T-helper 1 cell treated with Interleukin-12 subunit alpha and Interleukin-12 subunit beta and Interleukin-4 antibody, amounts not matched to agents 30 ng/mL and 1 ng/mL, for 36 hours (primary cell): ENCODE results near the gene TPTE. TPM values are rescaled to one million over a fixed set of nuclear protein-coding genes. Genes with fewer than 3 reads are reported as not detected.
"Not testable (repeated sequence)": the region's sequence is repeated elsewhere in the genome, so short reads cannot be mapped to it uniquely, and the experiment has no call there.

ENCODE experiments used
- intact Hi-C: fragments of 100-400 bp; cut with micrococcal nuclease; formaldehyde crosslinking; loops from one replicate; pipeline ENCODE4 v1.15.1; 2024
- total RNA-seq: library from RNA; stranded (reverse); gene quantifications from 2 replicates; pipeline ENCODE4 v1.2.3, GENCODE V29; 2022

TPTE gene
- total RNA-seq, 1 donor from 2014 or later = not detected

DNA sequence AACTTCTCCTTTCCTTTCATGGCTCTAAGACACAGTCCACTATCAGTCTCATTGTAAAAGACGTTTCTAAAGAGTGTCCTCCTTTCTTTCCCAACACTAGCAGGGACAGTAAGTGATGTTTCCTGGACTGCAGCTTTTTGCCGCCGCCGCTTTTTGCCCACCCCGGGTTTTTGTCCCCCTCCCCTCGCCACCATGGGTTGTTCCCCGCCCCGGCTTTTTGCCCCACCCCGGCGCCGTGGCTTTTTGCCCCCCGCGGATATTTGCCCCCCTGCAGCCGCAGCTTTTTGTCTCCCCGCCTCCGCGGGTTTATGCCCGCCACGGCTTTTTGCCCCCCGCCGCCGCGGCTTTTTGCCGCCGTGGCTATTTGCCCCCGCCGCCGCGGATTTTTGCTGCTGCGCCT is 95.2 kb downstream of the TPTE start:
- intact Hi-C loops = no loop called here

DNA sequence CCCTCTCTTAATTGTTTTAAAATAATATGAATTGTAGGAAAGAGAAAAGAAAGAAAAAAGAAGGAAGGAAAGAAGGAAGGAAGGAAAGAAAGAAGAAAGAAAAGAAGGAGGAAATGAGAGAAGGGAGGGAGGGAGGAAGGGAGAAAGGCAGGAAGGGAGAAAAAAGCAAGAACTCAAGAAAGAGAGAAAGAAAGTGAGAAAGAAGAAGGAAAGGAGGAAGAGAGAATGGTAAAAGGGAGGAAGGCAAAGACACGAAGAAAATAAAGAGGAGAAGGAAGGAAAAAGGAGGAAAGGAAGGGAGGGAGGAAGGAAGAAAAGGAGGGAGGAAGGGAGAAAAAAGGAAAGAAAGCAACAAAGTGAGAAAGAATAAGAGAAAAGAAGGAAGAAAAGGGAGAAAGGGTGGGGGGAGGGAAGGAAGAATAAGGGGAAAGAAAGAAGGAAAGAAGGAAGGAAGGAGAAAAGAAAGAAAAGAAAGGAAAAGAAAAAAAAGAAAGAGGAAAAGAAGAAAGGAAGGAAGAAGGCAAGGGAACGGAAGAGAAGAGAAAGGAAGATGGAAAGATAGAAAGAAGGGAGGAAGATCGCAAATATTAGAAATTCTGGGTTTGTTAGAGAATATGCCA is 95.9 kb downstream of the TPTE start:
- intact Hi-C loops = not testable (repeated sequence)

- intact Hi-C loops = no loop called here
Measured at GRCh38 chr21:10627316-10627863, 106.0 kb downstream of the TPTE start.

GRCh38 chr21:10629239-10629638 is 107.9 kb downstream of the TPTE start:
- intact Hi-C loops = not testable (repeated sequence)

DNA sequence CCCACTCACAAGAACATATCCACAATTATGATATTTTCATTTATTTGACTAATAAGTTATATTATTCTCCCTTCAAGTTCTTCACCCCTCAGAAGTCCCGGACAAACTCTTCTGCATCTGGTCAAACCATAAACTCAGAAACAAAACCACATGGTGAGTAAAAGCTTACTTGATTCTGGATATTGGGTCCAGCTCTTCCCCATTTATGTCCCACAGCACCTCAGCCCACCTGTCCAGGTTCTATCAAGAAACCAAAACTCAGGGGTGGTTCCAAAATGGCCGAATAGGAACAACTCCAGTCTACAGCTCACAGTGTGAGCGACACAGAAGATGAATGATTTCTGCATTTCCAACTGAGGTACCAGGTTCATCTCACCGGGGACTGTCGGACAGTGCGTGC is 109.4 kb downstream of the TPTE start:
- intact Hi-C loops = not testable (repeated sequence)

DNA sequence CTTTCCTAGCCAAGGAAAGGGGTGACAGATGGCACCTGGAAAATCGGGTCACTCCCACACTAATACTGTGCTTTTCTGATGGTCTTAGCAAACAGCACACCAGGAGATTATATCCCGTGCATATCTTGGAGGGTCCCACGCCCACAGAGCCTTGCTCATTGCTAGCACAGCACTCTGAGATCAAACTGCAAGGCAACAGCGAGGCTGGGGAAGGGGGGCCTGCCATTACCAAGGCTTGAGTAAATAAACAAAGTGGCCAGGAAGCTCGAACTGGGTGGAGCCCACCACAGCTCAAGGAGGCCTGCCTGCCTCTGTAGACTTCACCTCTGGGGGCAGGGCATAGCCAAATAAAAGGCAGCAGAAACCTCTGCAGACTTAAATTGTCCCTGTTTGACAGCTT is 109.9 kb downstream of the TPTE start:
- intact Hi-C loops = not testable (repeated sequence)

DNA sequence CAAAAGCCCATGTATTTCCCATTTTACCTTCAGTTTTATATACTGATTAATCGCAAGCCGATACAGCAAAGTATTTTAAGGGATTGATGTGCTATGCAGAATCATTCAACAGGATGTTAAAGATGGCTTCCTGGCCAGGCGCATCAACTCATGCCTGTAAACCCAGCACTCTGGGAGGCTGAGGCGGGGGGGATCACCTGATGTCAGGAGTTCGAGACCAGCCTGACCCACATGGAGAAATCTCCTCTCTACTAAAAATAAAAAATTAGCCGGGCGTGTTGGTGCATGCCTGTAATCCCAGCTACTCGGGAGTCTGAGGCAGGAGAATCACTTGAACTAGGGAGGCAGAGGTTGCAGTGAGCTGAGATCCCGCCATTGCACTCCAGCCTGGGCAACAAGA is 116.8 kb downstream of the TPTE start:
- intact Hi-C loops = not testable (repeated sequence)

DNA sequence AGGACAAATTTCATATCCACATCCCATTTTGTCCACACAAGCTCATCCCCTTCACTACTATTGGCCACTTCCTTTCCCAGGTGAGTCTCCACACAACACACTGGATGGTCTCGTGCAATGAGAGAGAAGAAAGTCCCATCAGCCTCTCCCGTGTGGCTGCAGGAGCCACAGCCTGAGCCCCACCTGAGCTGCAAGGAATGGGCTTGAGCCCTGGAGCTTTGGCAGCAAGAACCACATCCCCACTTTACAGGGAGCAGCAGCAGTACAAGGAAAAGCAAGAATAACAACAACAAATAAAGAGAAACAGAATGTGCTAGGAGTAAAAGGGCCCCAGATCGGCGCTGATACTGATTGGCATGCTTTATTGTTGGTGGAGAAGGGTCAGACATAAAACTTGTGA is 117.7 kb downstream of the TPTE start:
- intact Hi-C loops = no loop called here

DNA sequence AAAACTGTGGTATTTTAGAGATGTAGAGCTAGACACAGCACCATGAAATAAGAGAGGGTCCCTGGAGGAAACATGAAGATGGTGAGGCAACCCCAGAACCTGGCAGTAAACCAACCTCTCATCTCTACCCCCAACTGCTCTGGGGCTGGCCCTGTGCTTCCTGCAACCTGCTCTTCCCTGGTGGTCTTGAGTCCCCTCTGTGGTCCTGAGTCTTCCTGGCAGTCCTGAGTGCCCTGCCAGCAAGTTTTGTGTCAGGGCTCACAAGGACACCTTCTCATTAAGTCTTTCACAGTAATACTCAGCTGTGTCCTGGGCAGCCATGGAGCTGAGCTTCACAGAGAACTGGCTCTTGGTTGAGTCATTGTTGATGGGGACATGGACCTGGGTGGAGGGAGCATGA is 118.4 kb downstream of the TPTE start:
- intact Hi-C loops = not testable (repeated sequence)

DNA sequence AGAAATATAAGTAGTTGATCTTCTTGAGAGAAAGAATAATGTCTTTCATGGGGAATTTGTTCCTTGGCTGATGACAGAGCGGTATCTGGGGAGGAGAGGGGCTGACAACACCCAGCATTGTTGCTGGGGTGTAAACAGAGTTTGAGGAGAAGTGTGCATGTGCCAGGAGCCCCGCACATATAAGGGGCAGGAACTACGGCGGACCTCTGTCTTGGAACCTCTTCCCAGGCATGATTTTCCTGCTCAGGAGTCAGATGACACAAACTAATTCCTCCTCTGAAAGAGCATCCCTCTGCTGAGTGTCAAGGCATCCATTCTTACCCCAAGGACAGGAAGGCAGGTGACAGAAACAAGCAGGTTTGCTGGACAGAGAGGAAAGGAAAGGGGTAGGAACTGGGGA is 119.1 kb downstream of the TPTE start:
- intact Hi-C loops = no loop called here

- intact Hi-C loops = no loop called here
Measured at GRCh38 chr21:10641107-10641506, 119.7 kb downstream of the TPTE start.

- intact Hi-C loops = not testable (repeated sequence)
Measured at GRCh38 chr21:10645667-10646066, 124.3 kb downstream of the TPTE start.

DNA sequence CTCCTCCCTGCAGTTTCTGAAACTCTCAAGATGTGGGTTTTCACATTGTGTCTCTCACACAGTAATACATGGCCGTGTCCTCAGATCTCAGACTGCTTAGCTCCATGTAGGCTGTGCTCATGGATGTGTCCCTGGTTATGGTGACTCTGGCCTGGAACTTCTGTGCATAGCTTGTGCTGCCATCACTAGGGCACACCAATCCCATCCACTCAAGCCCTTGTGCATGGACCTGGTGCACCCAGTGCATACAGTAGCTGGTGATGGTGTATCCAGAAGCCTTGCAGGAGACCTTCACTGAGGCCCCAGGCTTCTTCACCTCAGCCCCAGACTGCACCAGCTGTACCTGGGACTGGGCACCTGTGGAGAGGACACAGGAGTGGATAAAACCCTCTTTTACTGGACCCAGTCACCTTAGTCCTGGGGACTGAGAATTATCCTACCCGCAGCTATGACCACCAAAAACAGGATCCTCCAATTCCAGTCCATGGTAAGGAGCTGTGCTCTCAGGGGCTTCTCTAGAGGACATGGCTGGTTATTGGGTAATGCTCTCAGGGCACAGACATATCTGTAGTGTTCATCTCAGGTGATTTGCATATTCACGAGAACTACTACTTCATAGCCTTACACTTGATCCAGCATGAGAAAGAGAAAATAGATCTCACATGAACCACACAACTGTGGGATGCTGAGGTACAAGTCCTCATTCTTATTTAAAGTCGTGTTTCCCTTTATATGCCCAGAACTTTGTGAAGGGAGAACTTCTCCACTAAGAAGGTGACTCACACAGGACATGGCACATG is 128.2 kb downstream of the TPTE start:
- intact Hi-C loops = not testable (repeated sequence)

- intact Hi-C loops = not testable (repeated sequence)
Measured at GRCh38 chr21:10650297-10650696, 128.9 kb downstream of the TPTE start.
